GOT3 (cell line): ENCODE measurements around the gene HACD4.

Source experiments
- DNase-seq: peaks from one replicate; lab custom pipeline; 2025; ENCODE audit warnings: mixed read lengths; lab: John Stamatoyannopoulos, UW

Gene HACD4

DNA sequence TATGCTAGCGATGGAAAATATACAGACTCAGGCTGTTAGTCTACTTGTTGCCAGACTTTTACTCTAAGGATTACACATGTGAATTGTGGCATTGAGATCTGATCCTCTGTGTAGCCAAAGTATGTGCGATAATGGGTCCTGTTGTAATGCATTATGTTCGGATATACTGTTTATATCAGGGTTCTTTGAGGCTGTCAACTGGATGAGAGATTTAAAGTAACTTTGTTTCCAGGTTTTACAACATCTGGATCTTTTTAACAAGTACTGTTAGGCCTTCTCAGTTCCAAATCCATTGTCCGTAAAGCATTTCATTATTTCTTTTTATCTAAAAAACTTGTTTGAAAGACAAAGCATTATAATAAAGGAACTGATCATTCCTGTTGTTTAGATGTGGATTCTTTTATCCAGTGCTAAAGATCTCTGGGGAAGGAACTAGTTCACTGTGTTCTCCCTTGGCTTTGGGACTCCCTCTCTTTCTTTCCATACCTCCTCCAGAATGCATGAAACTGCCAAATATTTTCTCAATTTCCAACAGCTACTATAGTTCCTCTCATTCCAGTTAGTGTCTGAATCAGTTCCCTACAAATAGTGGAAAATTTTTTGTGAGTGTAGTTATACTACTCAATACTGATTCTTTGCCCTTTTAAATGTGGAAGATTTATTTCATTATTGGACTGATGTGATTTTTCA lies 68.8 kb downstream of the HACD4 start:
- DNase-seq, result no peak

DNA sequence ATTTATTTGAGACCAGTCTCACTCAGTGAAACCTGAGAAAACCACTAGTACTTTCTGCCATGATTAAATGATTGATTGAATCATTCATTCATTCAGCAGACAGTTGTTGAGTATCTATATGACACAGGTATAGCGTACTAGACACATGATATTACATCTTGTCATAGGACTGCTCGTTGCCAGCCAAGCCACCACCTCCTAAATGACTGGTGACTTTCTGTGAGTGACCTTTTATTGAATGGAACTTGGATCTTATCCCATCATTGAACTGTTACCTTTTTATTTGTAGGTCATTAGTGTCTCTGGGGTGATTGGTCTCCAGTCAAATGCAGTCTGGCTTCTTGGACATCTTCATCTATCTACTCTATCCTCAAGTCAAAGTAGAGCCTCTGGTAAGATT lies 80.7 kb downstream of the HACD4 start:
- DNase-seq, result no peak
